Stimulated activated CD8-positive, alpha-beta memory T cell treated with anti-CD3 and anti-CD28 coated beads, Interleukin-15, amount 100 ng/mL, for 4 hours (primary cell): Measurements from ENCODE around the gene MATN3.
"Not testable (repeated sequence)": the region's sequence is repeated elsewhere in the genome, so short reads cannot be mapped to it uniquely, and the experiment has no call there.

ENCODE experiments used
- DNase-seq, 2 donors: peaks; one replicate each; pipeline ENCODE4 v3.0.0-alpha.2; 2020; ENCODE audit warnings: low read depth in 2 of 2

The MATN3 gene, protein sequence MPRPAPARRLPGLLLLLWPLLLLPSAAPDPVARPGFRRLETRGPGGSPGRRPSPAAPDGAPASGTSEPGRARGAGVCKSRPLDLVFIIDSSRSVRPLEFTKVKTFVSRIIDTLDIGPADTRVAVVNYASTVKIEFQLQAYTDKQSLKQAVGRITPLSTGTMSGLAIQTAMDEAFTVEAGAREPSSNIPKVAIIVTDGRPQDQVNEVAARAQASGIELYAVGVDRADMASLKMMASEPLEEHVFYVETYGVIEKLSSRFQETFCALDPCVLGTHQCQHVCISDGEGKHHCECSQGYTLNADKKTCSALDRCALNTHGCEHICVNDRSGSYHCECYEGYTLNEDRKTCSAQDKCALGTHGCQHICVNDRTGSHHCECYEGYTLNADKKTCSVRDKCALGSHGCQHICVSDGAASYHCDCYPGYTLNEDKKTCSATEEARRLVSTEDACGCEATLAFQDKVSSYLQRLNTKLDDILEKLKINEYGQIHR

GRCh38 chr2:20012282-20013125 is at the start of gene MATN3:
Gene MATN3 (minus strand): TSS chr2:20012668. CDS start chr2:20012631, 37 bp downstream.
- no peak for DNase-seq

DNA sequence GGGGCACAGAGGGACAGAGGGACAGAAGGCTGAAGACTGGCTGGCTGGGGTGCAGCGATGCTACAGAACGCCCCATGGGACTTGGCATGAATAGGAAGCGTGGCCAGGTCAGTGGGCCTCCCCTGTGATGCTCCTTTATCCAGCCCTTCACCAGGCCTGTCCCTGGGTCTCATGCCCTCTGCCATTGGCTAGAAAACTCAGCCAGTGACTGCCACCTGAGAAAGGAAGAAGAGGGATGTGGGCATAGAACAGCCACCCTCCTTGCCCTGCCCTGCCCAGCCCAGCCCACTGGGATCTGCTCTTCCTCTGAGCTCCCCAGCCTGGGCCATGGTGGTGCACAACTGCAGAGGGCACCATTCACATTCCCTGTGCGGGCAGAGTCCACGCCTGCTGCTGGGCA is 49.5 kb upstream of the MATN3 start:
- DNase-seq: no peak

DNA sequence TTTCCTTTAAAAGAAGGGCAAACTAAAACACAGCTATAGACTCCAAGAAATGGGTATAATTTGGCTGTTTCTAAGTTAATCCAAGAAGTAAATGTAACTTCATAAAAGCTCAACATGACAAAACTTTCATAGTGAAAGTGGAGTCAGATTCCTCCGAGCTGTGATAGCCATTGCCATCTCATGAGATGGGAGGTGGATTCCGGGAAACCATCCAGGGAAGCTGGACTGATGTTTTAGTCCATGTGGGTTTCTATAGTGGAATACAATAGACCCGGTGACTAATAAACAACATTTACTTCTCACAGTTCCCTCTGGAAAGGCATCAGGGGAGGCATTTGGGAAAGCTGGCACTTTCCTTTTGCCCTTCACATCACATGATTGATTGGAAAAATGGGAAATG is 49.0 kb upstream of the MATN3 start:
- no peak for DNase-seq

- no peak for DNase-seq
Observed at GRCh38 chr2:20060106-20060505, 47.6 kb upstream of the MATN3 start.

- DNase-seq: no peak
Observed at GRCh38 chr2:20057268-20057667, 44.8 kb upstream of the MATN3 start.

DNA sequence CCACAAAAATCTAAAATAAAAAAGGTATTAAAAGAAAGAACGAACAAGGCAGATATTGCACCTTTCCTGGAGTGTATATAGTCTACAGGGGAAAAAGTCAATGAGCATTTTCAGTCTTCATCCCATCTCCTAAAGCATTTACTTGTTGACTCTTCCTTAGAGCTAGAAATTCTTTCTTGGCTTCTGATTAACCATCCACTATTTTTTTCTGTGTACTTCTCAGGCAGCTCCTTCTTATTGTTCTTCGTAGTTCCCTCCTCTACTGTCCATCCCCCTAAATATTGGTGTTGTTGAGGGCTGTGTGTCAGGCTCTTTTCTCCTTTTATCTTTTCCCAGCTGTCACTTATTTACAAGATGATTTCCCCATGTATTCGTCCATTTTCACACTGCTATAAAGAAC is 42.5 kb upstream of the MATN3 start:
- no peak for DNase-seq

DNA sequence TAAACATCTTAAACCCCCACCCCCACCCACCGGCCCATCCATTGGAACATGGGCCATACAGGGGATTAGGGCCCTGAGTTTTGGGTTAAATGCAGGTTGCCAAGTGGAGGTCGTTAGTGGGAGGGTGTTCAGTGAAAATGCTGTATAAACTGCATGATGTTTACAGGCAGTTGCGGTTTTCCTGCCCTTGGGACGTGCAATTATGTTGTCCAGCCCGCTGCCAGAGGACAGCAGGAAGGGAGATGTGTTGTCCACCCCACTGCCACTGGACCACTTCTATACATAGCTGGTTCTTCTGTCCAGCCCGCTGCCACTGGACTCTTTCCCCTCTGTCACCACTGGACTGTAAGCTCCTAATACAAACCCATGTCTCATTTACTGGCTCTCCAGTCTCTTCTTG is 41.7 kb upstream of the MATN3 start:
- no peak for DNase-seq

DNA sequence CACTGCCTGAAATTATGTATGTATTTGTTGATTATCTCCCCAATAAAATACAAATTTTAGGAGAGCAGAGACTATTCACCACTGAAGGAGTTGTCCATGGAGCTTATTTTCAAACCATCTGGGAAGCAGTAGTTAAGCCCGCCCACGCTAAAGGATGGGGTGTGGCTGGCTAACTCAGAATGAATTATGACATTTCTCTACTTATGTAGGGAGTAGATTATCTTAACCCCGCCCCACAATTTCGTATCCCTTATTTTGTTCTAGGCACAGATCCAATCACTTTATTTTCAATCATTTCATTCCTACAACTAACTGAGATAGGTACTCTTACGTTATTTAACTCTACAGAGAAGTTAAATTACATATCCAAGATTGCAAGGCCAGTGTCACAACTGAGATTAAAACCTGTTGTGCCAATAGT is 40.4 kb upstream of the MATN3 start:
- DNase-seq: no peak

- DNase-seq: no peak
Observed at GRCh38 chr2:20052229-20052851, 39.9 kb upstream of the MATN3 start.

DNA sequence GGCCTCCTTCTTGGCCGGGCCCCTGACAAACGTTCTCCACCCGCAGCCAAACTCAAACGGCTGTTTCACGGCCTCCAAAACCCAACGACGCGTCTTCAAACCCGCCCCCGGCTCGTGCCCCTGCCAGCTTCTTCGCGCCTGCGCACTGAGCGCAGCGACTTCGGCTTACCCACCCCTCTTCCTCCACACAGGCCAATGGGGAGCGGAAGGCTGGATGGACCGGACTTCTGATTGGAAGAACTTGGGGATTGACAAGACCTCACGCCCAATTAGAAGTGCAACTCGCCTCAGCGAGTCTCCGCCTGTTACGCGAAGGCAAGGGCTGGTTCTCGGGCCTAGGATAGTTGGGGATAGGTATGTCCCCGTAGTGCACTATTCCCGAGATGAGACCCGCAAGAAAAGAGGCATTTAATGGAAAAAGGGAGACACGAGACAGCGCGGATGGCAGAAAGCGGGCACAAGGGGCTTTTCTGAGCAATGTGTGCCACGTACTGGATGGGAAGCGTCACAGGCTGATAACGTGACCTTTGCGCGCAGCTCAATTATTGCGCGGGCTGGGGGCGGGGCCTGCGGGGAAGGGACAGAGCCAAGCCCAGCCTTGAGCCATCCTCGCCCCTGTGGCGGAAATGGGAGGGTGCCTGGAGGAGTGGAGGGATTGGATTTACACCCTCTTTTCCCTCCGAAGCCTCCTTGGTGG is 39.2 kb upstream of the MATN3 start, which contains the start of gene LAPTM4A:
Gene LAPTM4A, minus strand, starts transcription at position 97 of the 697 bp plus-strand sequence. CDS start 108 bp downstream, outside the sequence.
- DNase-seq: peak; percentile 97

- no peak for DNase-seq
Observed at GRCh38 chr2:20050646-20051531, 38.4 kb upstream of the MATN3 start.

DNA sequence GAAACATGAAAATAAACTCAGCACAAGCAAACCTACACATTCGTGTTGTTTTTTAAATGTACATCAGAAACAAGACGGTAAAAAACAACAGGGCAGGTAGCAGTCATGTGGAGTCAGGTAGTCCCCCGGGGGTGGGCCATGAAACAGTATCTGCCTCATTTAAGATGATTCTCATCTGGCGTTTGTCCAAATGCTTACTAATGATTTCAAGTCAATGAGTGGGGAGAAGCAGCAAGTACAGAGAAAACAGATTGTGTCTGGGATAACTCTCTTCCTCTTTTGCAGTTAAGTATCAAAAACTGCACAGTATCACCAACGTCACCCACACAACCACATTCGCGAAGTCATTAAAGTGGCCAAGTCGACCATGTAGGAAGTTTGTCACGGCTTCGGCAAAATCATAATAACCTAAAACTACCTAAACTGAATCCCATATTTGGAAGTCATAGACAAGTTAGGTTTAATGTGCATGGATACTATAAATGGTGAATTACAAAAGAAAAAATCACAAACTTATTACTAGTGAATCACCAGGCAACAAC is 37.7 kb upstream of the MATN3 start:
- DNase-seq: peak in 1 of 2 donors; percentile 4

- DNase-seq: no peak
Observed at GRCh38 chr2:20049637-20050036, 37.2 kb upstream of the MATN3 start.

- no peak for DNase-seq
Observed at GRCh38 chr2:20048488-20049448, 36.3 kb upstream of the MATN3 start.

DNA sequence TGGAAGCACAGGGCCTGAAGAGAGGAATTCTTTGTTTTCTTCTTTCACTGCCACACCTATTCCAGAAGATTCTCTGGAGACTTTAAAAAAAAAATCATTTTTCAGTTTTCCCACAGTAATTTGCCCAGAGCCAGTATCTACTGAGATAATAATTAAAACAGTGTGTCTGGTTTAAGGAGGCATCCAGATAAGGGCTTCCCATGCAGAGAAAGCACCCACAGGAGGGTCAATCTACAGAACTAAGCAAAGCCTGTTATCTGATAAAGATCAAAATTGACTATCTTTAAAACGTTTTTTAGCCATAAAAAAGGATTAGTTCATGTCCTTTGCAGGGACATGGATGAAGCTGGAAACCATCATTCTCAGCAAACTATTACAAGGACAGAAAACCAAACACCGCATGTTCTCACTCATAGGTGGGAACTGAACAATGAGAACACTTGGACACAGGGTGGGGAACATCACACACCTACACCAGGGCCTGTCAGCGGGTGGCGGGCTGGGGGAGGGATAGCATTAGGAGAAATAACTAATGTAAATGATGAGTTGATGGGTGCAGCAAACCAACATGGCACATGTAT is 33.3 kb upstream of the MATN3 start:
- DNase-seq: not testable (repeated sequence)

DNA sequence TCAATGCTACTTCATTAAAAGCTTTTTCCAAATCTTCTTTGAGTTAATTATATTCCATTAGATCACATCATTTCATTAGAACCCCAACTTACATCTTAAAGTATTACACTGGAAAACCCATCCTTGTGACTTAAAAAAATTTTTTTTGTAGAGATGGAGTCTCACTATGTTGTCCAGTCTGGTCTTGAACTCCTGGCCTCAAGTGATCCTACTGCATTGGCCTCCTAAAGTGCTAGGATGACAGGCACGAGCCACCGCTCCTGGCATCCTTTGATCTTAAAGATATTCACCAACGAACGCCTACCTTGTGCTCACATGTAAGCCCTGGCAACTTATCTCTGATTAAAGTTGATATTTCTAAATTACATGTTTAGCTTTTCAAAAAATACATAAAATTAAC is 32.3 kb upstream of the MATN3 start:
- DNase-seq: no peak

DNA sequence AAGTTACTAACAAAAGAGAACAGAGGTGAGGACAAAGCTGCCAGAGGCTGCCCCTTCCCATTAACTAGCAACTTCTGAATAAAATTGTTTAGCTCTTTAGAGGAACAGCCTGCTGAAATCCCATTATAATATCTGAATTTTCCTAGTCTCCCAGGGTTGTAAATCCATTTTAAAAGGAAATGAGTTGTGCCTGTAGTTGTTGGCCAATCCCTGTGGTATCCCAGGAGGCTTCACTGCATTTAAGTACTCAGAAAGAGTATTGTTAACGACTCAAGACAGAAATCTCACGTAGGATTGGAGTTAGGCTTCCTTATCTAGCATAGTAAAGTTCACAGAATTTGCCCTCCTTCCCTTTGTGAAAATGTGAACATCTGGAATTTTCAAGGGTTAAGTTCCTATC is 30.1 kb upstream of the MATN3 start:
- no peak for DNase-seq

DNA sequence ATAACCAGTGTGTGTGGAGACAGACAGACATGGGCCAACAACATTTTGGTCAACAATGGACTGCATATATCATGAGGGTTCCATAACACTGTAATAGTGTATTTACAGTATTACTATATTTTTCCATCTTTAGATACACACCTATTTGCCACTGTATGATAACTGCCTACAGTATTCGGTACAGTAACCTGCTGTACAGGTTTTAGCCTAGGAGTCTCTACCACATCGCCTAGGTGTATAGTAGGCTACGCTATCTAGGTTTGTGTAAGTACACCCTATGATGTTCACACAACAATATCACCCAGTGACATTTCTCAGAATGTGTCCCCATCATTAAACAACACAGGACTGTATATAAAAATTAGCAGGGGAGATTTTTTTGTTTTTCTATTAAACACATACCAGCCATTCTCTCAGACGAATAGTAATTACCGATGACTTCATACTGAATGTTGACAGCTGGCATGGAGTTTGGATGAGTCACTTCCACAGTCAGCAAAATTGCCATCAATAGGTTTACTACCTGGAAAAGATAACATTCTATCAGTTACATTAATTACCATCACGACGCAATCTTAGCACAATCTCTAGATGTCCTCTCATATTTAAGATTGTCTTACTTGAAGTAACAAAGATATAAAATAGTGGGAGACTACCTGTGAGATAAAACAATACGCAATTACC is 28.2 kb upstream of the MATN3 start:
- DNase-seq: no peak
